Neural crest cell (in vitro differentiated cells): ENCODE measurements around the gene NAV1. TPM values are rescaled to one million over a fixed set of nuclear protein-coding genes. Genes with fewer than 3 reads are reported as not detected.

Source experiments
- DNase-seq: peaks from one replicate; pipeline ENCODE4 v3.0.0; 2021; ENCODE audit warnings: low read depth, mixed read lengths, low spot score
- H3K27ac Mint-ChIP-seq: one replicate; pipeline ENCODE4 v1.8.0; 2021; ENCODE audit warnings: mild to moderate bottlenecking, mixed read lengths; ENCODE audit not compliant: unreplicated experiment
- H3K27me3 Mint-ChIP-seq: 2 replicates; pipeline ENCODE4 v1.8.0; 2021; ENCODE audit warnings: low read depth, mild to moderate bottlenecking, mixed read lengths
- H3K36me3 Mint-ChIP-seq: 2 replicates; pipeline ENCODE4 v1.8.0; 2021; ENCODE audit warnings: low read depth, mild to moderate bottlenecking, mixed read lengths
- H3K4me1 Mint-ChIP-seq: 2 replicates; pipeline ENCODE4 v1.8.0; 2021; ENCODE audit warnings: mixed read lengths
- H3K4me3 Mint-ChIP-seq: one replicate; pipeline ENCODE4 v1.8.0; 2021; ENCODE audit warnings: mild to moderate bottlenecking, mixed read lengths
- H3K9me3 Mint-ChIP-seq: 2 replicates; pipeline ENCODE4 v1.8.0; 2021; ENCODE audit warnings: mixed read lengths
- CTCF ChIP-seq: fragments of 200-600 bp; sonication (generic); conservative IDR thresholded peaks from 2 replicates; pipeline ENCODE4 v1.5.0; 2021; ENCODE audit warnings: antibody characterized with exemption, mild to moderate bottlenecking
- total RNA-seq: library from RNA; stranded (reverse); gene quantifications from 2 replicates; pipeline ENCODE4 v1.2.1, GENCODE V29; 2021

The NAV1 gene
- total RNA-seq, 1 donor from 2014 or later: 47.3 TPM

- peaks cover 17% of the 10 kb centered on the region for H3K27me3 Mint-ChIP-seq
- no peaks in the 10 kb centered on the region for H3K9me3 Mint-ChIP-seq
- H3K4me1 Mint-ChIP-seq: no peaks in the 10 kb centered on the region
- no peak overlapping the region for H3K27ac Mint-ChIP-seq
- no peak for TF ChIP-seq CTCF
- no peaks in the 10 kb centered on the region for H3K36me3 Mint-ChIP-seq
- DNase-seq: no peak
- H3K4me3 Mint-ChIP-seq: no peak overlapping the region
These were observed 44.7 kb downstream of the NAV1 start for GRCh38 chr1:201583663-201584062.

- no peak for TF ChIP-seq CTCF
- DNase-seq: no peak
- Mint-ChIP-seq H3K36me3 (no peaks in the 10 kb centered on the region), H3K9me3 (no peaks in the 10 kb centered on the region), H3K4me3 (no peak overlapping the region), H3K4me1 (no peaks in the 10 kb centered on the region), H3K27me3 (peaks cover 17% of the 10 kb centered on the region), H3K27ac (no peak overlapping the region)
These were observed 45.7 kb downstream of the NAV1 start for GRCh38 chr1:201584471-201585092.

GRCh38 chr1:201585093-201585483, 46.2 kb downstream of the NAV1 start:
- TF ChIP-seq CTCF: no peak
- Mint-ChIP-seq H3K4me1 (no peaks in the 10 kb centered on the region), H3K4me3 (no peak overlapping the region), H3K9me3 (no peaks in the 10 kb centered on the region), H3K27me3 (peaks cover 17% of the 10 kb centered on the region), H3K36me3 (no peaks in the 10 kb centered on the region), H3K27ac (no peak overlapping the region)
- no peak for DNase-seq

- no peak for DNase-seq
- Mint-ChIP-seq H3K36me3 (no peaks in the 10 kb centered on the region), H3K27ac (no peak overlapping the region), H3K27me3 (peaks cover 22% of the 10 kb centered on the region), H3K4me1 (no peaks in the 10 kb centered on the region), H3K4me3 (no peak overlapping the region), H3K9me3 (no peaks in the 10 kb centered on the region)
- no peak for TF ChIP-seq CTCF
These were observed 47.0 kb downstream of the NAV1 start for GRCh38 chr1:201585901-201586300.

- Mint-ChIP-seq H3K4me1 (no peaks in the 10 kb centered on the region), H3K9me3 (no peaks in the 10 kb centered on the region), H3K36me3 (no peaks in the 10 kb centered on the region)
These were observed 47.9 kb downstream of the NAV1 start for GRCh38 chr1:201586806-201587205.

More at GRCh38 chr1:201586806-201587205, 47.9 kb downstream of the NAV1 start:
- TF ChIP-seq CTCF: no peak
- no peak overlapping the region for H3K27ac Mint-ChIP-seq
- H3K27me3 Mint-ChIP-seq: peaks cover 30% of the 10 kb centered on the region
- H3K4me3 Mint-ChIP-seq: no peak overlapping the region
- no peak for DNase-seq
